Panc1 (cell line): ENCODE measurements around the gene C15orf62. TPM values are rescaled to one million over a fixed set of nuclear protein-coding genes. Genes with fewer than 3 reads are reported as not detected.

Experiments
- total RNA-seq: library from RNA; stranded (reverse); gene quantifications from one replicate; pipeline ENCODE4 v1.2.1, GENCODE V29; 2021; ENCODE audit not compliant: unreplicated experiment

The C15orf62 gene
- total RNA-seq, 1 experiment from 2014 or later: 0.33 TPM

Other genes starting within 250 kb of the C15orf62 start
- 29.8 TPM for gene CCDC32, start 204.9 kb upstream of the C15orf62 start, total RNA-seq
- gene RPUSD2, start 200.7 kb upstream of the C15orf62 start, total RNA-seq: 17.5 TPM
- gene KNL1, start 175.7 kb upstream of the C15orf62 start, total RNA-seq: 28.9 TPM
- gene RAD51, start 74.8 kb upstream of the C15orf62 start, total RNA-seq: 30.3 TPM
- 33.2 TPM for gene RMDN3, start 14.7 kb upstream of the C15orf62 start, total RNA-seq
- 37.2 TPM for gene GCHFR, start 5.9 kb upstream of the C15orf62 start, total RNA-seq
- gene ZFYVE19, start 37.1 kb downstream of the C15orf62 start, total RNA-seq: 39.5 TPM
- 39.3 TPM for gene DNAJC17, start 37.5 kb downstream of the C15orf62 start, total RNA-seq
- gene PPP1R14D, start 58.7 kb downstream of the C15orf62 start, total RNA-seq: 0.64 TPM
- 32.7 TPM for gene SPINT1, start 74.1 kb downstream of the C15orf62 start, total RNA-seq
- gene RHOV, start 104.3 kb downstream of the C15orf62 start, total RNA-seq: 4.2 TPM
- 46.7 TPM for gene VPS18, start 124.5 kb downstream of the C15orf62 start, total RNA-seq
- gene DLL4, start 159.4 kb downstream of the C15orf62 start, total RNA-seq: 0.31 TPM
- 15.5 TPM for gene CHAC1, start 183.5 kb downstream of the C15orf62 start, total RNA-seq